DOHH2 (cell line): ENCODE data around the gene SUGCT.
"Not testable (repeated sequence)": the region's sequence is repeated elsewhere in the genome, so short reads cannot be mapped to it uniquely, and the experiment has no call there.

ENCODE experiments used
- H3F3A ChIP-seq: fragments of 200-600 bp; sonication (generic), shearing (Covaris generic); 2 replicates; pipeline ENCODE4 v1.6.0; 2016; ENCODE audit warnings: antibody characterized with exemption, mild to moderate bottlenecking; ENCODE audit not compliant: control insufficient read depth, insufficient read depth
- H3K27ac ChIP-seq: fragments of 200-600 bp; sonication (generic); 2 replicates; pipeline ENCODE4 v1.5.1; 2014; ENCODE audit warnings: low read depth, mild to moderate bottlenecking, low read length, moderate library complexity
- H3K27me3 ChIP-seq: fragments of 200-600 bp; sonication (generic); 2 replicates; pipeline ENCODE4 v1.6.1; 2014; ENCODE audit warnings: mild to moderate bottlenecking, low read length, mixed read lengths; ENCODE audit not compliant: control insufficient read depth
- H3K36me3 ChIP-seq: fragments of 200-600 bp; sonication (generic); 2 replicates; pipeline ENCODE4 v1.6.1; 2014; ENCODE audit warnings: mild to moderate bottlenecking, low read length, moderate library complexity, mixed read lengths; ENCODE audit not compliant: control insufficient read depth
- H3K4me1 ChIP-seq: fragments of 200-600 bp; sonication (generic); 2 replicates; pipeline ENCODE4 v1.6.1; 2014; ENCODE audit warnings: mild to moderate bottlenecking, low read length, mixed read lengths; ENCODE audit not compliant: control insufficient read depth
- H3K4me2 ChIP-seq: fragments of 200-600 bp; sonication (generic); 2 replicates; pipeline ENCODE4 v1.6.0; 2014; ENCODE audit warnings: mild to moderate bottlenecking, low read length, moderate library complexity
- H3K4me3 ChIP-seq: fragments of 200-600 bp; sonication (generic); 2 replicates; pipeline ENCODE4 v1.5.1; 2014; ENCODE audit warnings: mild to moderate bottlenecking, low read length, mixed read lengths
- H3K79me2 ChIP-seq: fragments of 200-600 bp; sonication (generic); 2 replicates; pipeline ENCODE4 v1.6.1; 2014; ENCODE audit warnings: mild to moderate bottlenecking, low read length, mixed read lengths; ENCODE audit not compliant: control insufficient read depth
- H3K9me2 ChIP-seq: fragments of 200-600 bp; sonication (generic); replicated peaks from 2 replicates; pipeline ENCODE4 v1.6.1; 2014; ENCODE audit warnings: mild to moderate bottlenecking, low read length, mixed read lengths; ENCODE audit not compliant: control insufficient read depth
- H3K9me3 ChIP-seq: fragments of 200-600 bp; sonication (generic); 2 replicates; pipeline ENCODE4 v1.6.1; 2014; ENCODE audit warnings: antibody characterized with exemption, low read length, mixed read lengths; ENCODE audit not compliant: control insufficient read depth, insufficient read depth
- H4K20me1 ChIP-seq: fragments of 200-600 bp; sonication (generic); 2 replicates; pipeline ENCODE4 v1.6.0; 2014; ENCODE audit warnings: low read depth, mild to moderate bottlenecking, antibody characterized with exemption, low read length, moderate library complexity; ENCODE audit not compliant: control insufficient read depth, insufficient read depth
- EZH2phosphoT487 ChIP-seq: fragments of 200-600 bp; sonication (generic); IDR thresholded peaks from 2 replicates; pipeline ENCODE4 v1.6.1; 2017; ENCODE audit warnings: borderline replicate concordance, mild to moderate bottlenecking, antibody characterized with exemption, low read length, moderate library complexity, mixed read lengths
- TF ChIP-seq, protein P1 (sequence below): fragments of 200-600 bp; sonication (generic); IDR thresholded peaks from one replicate; pipeline ENCODE4 v1.5.1; 2014; ENCODE audit warnings: antibody characterized with exemption, mild to moderate bottlenecking, low read depth, low read length; ENCODE audit not compliant: poor library complexity, severe bottlenecking

SUGCT gene

GRCh38 chr7:40248681-40249080 lies 113.9 kb downstream of the SUGCT start:
- no peaks in the 10 kb centered on the region for H3K27me3 ChIP-seq
- no peaks in the 10 kb centered on the region for H3F3A ChIP-seq
- H4K20me1 ChIP-seq, result no peaks in the 10 kb centered on the region
- H3K4me1 ChIP-seq, result no peaks in the 10 kb centered on the region
- no peaks in the 10 kb centered on the region for H3K79me2 ChIP-seq
- H3K27ac ChIP-seq, result no peak overlapping the region
- TF ChIP-seq EZH2phosphoT487, result no peak
- TF ChIP-seq, protein P1, sequence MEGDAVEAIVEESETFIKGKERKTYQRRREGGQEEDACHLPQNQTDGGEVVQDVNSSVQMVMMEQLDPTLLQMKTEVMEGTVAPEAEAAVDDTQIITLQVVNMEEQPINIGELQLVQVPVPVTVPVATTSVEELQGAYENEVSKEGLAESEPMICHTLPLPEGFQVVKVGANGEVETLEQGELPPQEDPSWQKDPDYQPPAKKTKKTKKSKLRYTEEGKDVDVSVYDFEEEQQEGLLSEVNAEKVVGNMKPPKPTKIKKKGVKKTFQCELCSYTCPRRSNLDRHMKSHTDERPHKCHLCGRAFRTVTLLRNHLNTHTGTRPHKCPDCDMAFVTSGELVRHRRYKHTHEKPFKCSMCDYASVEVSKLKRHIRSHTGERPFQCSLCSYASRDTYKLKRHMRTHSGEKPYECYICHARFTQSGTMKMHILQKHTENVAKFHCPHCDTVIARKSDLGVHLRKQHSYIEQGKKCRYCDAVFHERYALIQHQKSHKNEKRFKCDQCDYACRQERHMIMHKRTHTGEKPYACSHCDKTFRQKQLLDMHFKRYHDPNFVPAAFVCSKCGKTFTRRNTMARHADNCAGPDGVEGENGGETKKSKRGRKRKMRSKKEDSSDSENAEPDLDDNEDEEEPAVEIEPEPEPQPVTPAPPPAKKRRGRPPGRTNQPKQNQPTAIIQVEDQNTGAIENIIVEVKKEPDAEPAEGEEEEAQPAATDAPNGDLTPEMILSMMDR, result no peak
- no peak overlapping the region for H3K4me2 ChIP-seq
- no peaks in the 10 kb centered on the region for H3K36me3 ChIP-seq
- no peaks in the 10 kb centered on the region for H3K9me3 ChIP-seq
- H3K9me2 ChIP-seq, result no peaks in the 10 kb centered on the region
- H3K4me3 ChIP-seq, result no peak overlapping the region

GRCh38 chr7:40253444-40253843 lies 118.6 kb downstream of the SUGCT start:
- H3F3A ChIP-seq, H3K4me2 ChIP-seq, H4K20me1 ChIP-seq, H3K36me3 ChIP-seq, H3K27me3 ChIP-seq, H3K9me3 ChIP-seq, H3K27ac ChIP-seq, H3K79me2 ChIP-seq, H3K4me3 ChIP-seq, H3K4me1 ChIP-seq, H3K9me2 ChIP-seq: not testable (repeated sequence)
- TF ChIP-seq, protein P1, result peak; percentile 9

DNA sequence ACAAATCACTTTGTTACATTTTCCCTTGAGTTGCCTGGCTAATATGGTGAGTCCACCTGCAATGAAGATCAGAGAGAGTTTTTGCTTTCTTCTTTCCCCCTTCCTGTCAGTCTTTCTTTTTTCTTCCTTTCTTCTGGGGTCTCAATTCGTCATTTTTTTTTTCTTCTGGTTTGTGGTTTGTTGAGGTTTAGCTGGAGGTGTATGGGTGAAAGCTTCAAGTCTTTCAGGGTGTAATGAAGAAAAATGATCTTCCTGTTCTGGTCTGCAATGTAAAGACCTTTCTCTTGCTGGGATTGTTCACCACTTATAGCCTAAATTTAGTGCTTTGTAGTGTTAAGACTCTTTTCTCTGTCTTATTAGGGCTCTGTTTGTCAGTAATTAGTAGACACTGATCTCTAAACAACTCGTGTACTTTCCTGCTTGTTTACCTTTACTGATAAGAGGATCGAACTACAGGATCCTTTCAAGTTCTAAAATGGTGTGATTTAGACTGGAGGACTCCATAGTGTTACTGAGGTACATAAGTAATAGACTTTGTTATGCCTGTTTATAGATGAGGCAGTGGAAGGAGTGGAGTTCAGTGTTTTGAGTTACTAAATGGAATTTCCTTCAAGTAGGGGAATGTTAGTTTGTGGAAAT lies 129.1 kb downstream of the SUGCT start:
- Histone ChIP-seq H3K36me3 (no peaks in the 10 kb centered on the region), H3K27me3 (0 out of 2 replicates have a peak, but pooled peaks cover 2% of the 10 kb centered on the region), H3K4me3 (no peak overlapping the region), H3K9me2 (no peaks in the 10 kb centered on the region), H3K4me1 (no peaks in the 10 kb centered on the region), H3F3A (no peaks in the 10 kb centered on the region), H4K20me1 (no peaks in the 10 kb centered on the region), H3K27ac (no peak overlapping the region), H3K4me2 (no peak overlapping the region), H3K79me2 (no peaks in the 10 kb centered on the region), H3K9me3 (no peaks in the 10 kb centered on the region)
- no peak for TF ChIP-seq EZH2phosphoT487
- TF ChIP-seq, protein P1, result no peak
